Glomerular visceral epithelial cell (primary cell): ENCODE results near the gene PRXL2C.
"Not testable (repeated sequence)": the region's sequence is repeated elsewhere in the genome, so short reads cannot be mapped to it uniquely, and the experiment has no call there.

ENCODE experiments used
- DNase-seq: peaks from one replicate; pipeline ENCODE4 v3.0.0-alpha.2; 2016; ENCODE audit errors: extremely low spot score

Gene PRXL2C

DNA sequence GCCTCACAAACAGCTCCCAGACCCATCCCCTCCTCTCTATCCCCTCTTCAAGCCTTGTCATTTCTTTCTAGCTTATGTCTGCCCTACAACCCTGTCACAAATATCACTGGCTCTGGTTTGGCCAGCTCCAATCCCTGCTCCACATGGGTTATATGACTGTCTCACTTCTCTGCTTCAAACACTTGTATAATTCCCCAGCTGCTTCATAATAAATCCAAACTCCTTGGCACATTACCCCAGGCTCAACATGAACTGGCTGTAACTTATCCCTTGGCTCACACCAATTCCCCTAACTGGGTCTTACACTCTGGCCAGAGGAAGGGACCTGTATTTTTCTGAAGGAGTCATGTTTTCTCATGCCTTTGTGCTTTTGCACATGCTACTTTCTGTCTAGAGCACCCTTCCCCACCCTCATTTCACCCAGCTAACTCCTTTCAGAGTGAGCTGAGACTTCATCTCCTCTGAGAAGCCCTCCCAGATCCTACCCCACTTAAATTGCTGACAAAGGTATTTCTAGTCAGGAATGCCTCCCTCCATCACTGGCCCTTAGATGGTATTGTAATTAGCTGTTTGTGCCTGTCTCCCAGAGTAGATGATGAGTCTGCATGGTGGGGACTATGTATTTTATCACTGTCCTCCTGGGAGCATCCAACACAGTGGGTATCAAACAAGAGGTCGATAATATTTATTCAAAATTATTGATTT, 5.3 kb downstream of the PRXL2C start:
- DNase-seq: no peak

DNA sequence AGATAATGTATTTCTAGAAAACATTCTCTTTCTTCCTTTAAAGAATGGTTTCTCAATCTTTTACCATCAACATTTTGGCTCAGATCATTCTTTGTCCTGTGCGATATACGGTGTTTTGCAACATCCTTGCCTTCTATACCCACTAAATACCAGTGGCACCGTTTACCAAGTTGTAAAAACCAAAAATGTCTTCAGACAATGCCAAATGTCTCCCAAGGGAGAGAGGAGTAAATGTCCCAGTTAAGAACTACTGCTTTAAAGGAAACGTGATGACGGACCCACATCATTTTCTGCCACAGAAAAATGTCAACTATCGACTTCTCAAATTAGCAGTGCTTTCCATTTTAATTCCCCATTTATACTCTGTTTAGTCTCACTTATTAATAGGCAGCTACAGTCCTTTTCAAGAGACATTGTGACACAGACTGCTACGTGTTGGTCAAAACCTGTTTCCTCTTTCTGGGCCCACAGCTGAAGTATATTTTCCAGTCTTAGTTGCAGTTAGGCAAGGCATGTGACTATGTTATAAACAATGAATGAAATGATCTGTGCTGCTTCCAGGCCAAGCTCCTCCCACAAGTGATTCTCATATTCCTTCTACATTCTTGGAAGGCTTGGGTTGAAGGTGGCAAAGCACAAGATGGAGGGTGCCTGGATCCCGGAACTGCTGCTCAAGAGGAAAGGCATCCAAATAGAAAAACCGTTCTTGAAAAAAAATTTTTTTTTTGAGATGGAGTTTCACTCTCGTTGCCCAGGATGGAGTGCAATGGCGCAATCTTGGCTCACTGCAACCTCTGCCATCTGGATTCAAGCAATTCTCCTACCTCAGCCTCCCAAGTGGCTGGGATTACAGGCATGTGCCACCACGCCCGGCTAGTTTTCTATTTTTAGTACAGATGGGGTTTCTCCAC, 8.8 kb downstream of the PRXL2C start:
- DNase-seq: no peak

DNA sequence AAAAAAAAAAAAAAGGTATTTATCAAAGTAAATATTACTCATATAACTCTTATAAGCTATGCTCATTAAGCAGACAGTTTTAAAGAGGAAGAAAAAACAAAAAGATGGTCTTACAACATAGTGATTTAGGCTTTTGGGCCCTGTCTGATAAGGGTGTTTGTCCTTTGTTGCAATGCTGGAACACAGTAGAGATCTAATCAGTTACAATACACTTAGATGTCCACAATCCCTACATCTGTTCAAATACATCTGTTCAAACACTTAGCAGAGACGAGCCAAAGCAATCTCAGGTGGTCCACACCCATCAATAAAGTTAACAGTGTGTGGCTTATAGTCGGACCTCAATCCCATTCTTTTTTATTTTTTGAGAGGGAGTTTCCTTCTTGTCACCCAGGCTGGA, 11.0 kb downstream of the PRXL2C start:
- DNase-seq: no peak

DNA sequence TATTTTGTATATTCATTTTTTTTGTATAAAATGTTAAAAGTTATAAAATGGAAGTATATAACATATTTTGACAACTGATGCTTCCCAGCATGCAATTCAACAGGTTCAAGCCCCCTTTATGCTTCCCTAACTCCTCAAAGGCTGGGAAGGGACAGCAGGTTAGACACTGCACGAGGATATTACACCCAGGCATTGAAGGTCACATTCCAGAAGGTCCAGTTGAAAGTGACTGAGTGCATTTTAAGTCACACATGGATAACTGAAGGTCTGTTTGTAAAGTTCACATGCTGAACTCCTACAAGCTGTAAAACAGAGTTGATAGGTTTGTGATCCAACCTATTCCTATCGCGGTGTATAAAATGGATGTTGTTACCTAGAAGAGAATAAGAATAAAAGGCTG, 13.6 kb downstream of the PRXL2C start:
- no peak for DNase-seq

DNA sequence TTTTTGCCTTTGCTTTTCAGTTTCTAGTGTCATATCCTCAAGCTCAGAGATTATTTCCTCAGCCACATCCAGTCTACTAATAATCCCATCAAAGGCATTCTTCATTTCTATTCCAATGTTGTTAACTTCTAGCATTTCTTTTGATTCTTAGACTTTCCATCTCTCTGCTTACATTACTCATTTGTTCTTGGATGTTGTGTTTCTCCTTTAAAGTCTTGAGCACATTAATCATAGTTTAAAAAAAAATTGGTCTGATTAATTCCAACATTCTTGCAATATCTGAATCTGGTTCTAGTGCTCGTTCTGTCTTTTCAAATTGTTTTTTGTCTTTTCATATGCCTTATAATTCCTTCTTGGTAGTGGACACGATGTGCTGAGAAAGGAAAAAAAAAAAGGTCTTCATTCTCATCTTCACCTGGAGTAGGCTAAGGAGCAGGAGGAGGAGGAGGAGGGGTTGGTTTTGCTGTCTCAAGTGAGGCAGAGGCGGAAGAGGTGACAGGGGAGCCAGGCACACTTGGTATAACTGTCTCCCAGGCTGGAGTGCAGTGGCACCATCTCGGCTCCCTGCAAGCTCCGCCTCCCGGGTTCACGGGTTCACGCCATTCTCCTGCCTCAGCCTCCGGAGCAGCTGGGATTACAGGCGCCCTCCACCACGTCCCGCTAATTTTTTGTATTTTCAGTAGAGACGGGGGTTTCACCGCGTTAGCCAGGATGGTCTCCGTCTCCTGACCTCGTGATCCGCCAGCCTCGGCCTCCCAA, 16.3 kb downstream of the PRXL2C start:
- no peak for DNase-seq

DNA sequence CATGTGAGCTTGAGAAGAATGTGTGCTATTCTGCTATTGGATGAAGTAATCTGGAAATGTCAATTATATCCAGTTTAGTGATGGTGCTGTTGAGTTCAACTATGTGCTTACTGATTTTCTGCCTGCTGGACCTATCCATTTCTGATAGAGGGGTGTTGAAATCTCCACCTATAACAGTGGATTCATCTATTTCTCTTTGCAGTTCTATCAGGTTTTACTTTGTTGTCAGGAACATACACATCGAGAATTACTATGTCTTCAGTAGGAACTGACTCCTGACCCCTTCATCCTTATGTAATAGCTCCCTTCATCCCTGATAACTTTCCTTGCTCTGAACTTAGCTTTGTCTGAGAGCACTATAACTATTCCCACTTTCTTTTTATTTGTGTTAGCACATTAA, 18.7 kb downstream of the PRXL2C start:
- no peak for DNase-seq

DNA sequence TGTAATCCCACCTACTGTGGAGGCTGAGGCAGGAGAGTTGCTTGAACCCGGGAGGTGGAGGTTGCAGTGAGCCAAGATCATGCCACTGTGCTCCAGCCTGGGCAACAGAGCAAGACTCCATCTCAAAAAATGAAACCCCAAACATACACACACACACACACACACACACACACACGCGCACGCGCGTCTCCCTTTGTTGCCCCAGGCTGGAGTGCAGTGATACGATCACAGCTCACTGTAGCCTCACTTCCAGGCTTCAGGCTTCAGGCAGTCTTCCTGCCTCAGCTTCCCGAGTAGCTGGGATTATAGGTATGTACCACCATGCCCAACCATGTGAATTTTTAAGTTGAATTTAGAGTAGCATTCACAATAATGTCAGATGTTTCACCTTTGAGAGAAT, 21.5 kb downstream of the PRXL2C start:
- DNase-seq: not testable (repeated sequence)

DNA sequence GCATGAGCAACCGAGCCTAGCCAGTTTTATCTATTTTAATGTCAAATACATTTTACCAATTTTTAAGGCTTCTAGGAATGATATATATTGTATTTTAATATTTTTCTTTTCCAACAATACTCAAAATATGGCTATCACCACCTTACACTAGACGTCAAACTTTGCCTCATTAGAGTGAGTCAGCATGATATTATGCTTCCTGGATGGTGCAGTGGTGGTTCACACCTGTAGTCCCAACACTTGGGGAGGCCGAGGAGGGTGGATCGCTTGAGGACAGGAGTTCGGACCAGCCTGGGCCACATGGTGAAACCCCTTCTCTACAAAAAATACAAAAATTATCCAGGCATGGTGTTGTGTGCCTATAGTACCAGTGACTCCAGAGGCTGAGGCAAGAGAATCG, 28.2 kb downstream of the PRXL2C start:
- no peak for DNase-seq

DNA sequence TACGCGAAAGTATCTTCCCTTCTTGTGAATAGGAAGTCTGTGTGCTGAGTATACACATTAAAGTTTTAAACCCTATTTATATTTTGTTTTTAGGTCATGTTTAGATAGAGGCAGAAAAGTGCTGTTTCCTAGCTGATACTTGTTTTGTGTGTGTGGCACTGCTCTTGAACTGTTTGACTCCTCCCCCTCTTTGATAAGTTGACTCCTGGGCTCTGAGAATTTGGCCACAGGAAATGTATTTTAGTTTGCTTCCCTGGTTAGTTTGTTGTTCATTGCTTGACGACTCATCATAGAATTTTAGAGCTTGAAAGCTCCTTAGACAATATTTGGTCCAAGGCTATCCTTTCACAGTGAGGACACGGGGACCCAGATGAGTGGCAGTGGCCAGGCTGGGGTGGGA, 33.5 kb downstream of the PRXL2C start:
- no peak for DNase-seq

DNA sequence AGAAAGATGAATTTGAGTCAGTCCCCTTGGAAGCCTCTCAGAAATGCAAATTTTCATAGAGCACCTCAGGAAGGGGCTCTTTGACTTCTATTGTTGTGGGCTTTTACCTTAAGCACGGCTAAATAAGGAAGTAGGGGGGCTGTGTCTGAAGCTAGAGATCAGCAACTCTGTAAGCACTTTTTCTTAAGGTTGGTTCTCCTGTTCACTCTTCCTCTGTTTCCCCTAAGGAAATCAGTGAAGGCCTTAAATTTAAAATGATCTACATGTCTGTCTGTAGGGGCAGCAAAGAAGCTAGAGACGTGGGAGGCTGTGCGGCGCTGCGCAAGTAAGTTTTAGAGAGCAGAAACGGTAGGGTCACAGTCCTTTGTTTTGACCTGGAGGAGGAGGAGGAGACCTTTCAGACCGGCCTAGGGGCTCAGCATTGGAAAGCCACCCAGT, 34.3 kb downstream of the PRXL2C start:
- no peak for DNase-seq

DNA sequence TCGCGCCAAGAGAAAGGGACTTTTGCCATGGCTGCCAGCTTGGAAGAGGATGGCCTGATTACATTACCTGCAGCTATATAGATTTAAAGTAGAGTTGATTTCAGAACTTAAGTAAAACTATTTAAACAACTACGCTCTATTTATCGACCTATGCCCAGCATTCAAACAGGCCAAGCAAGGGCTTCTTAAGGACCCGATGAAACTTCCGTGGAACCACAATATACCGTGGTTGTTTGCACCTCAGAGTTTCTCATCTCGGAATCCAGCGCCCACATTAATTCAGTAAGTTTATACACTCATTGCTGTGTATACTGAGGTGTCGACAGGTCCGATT, 35.0 kb downstream of the PRXL2C start:
- no peak for DNase-seq

DNA sequence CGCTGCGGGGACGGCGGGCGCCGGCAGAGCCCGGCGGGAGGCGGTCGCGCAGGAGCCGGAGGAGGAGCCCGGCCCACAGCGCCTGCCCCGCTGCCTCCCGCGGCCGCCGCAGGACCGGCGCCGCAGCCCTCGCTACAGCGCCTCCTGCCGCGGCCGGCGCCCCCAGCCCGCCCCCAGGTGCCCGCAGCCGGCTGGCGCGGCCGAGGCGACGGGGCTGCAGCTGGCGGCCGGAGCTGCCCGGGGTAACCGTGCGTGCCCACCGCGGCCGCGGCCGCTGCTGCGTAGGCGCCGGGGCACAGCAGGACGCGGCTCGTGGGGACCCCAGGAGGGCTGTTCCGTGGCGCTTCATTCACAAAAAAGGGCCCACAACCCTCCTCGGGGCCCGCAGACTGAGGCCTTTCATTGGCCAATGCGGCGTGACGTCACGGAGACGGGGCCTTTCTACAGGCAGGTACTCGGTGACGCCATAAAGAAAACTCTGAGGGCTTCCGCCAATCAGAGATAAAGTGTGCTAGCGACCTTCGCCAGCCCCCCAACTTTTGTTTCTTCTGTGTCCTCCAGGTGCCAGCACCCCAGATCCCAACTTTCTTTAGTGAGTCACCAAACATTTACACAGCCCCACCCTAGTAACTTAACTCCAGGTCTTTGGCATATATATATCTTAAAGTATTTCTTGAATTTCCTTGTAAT, 35.5 kb downstream of the PRXL2C start, which contains the start of gene CDC14B:
CDC14B (minus strand) TSS at position 353 of the 690 bp plus-strand sequence. CDS start 465 bp downstream, outside the sequence.
- peak; percentile 90 for DNase-seq

DNA sequence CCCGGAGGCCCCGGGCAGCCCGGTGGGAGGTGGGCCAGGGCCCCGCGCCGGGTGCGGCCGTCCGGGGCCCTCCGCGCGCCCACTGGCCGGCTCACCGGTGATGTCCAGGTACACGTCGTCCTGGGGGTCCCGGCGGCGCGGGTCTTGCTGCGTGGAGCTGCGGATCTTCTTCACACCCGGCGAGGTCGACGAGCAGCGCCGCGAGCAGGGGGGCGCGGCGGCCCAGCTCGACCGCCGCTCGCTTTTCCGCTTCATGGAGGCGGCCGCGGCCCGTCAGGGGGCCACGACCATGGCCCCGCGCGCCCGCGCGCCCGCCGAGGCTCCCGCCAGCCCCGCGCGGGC, 36.0 kb downstream of the PRXL2C start:
- no peak for DNase-seq

DNA sequence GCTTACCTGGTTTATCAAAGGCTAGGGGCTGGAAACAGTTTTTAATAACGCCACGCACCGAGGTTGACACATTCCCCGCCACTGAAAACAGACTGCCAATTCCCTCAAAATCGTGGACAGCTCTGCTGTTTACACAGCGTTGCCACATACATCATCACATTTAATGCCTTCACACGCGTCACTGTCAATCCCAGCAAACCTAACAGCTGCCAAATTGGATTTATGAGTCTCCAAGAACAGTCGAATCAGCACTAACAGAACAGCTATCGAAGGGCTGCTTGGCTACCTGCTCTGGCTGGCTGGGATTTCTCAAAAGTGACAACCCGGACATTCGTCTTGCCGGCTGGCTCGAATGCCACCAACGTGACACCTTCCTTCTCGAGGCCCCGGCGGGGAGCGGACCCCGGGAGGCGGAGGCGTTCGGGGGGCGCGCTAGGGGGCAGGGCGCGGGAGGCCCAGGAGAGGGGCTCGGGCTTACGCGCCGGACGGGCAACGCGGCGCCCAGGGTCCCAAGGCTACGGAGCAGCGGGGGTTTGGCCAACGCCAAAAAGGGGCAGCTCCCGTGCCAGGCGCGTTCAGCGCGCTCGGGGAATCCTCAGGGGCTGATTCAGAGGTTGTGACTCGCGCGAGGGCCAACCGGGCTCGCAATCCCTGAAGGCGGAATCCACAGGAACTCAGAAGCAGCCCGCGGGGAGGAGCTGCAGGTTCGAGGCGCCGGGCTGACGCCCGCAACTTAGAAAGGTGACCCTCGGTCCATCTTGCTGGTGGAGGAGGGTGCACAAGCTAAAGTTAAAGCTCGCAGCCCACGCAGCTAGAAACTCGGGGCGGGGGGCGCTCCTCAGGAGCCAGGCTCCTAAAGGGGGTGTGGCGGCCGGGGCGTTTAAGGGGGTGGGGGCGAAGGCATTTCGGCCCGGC, 36.7 kb downstream of the PRXL2C start:
- DNase-seq: peak; percentile 58

DNA sequence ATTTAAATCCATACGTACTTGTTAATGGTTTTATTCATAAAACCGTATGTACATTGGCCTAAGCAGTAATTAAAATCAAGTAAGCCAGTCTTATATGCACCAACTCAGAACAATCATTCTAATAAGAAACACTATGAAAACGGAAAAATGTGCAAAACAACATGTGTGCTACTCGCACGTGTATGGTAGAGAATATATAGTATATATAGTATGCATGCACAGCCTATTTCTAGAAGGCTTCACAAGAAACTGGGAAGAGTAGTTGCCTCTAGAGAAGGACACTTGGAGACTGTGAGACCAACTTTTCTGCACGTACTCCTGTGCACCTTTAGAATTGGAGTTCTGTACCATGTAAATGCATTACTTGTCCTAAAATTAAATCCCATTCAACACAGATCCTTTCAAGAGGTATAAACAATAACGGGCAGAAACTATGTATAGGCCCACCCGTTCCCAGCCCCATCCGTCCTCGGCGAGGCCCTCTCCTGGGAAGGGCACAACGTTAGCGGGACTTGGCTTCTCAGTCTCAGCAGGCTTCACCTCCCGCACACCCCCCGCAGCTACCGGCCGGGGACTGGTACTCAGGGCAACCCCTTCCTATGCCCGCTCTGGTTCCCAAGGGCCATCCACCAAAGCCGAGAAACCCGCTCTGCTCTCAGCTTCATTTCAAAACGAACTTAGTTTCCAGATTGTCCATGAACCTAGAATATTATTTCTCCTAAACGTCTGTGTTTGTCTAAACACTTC, 37.5 kb downstream of the PRXL2C start:
- no peak for DNase-seq

DNA sequence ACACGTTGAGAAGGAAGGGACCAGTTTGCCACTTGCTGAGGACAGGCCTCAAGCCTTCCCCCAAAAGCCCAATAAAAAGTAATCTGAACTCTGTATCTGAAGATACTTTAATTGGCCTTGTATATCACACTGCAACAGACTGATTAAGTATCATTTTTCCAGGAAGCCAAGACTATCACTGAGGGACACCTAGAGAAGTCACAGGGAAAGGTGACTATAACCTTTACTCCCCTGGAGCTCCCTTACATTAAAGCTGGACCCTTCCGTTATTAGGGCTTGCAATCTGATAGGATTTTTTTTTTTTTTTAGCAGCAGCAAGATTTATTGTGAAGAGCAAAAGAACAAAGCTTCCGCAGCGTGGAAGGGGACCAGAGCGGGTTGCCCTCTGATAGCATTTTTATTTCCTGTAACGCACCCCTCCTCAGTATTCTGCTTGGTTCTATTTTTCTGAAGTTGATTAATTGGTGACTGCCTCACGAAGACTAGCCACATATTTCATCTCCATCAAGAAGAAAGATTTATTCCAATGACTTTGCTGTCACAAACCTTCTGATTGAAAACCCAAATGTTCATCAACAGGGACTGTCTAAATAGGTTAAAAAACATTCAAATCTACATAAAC, 38.2 kb downstream of the PRXL2C start:
- DNase-seq: no peak

DNA sequence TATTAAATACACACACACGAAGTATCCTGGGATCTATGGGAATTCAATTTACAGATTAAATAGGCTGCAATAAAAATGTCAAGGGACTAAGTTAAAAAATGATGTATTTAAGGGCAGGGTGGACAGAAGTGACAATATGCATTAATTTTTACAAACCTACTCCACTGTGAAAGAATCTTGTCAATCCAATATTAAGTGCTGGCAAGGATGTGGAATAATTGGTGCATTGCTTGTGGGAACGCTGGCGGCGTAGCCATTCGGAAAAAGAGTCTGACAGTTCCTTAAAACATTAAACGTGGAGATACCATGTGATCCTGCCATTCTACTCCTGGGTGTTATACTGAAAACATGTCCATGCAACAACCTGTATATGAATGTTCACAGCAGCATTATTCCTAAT, 39.7 kb downstream of the PRXL2C start:
- DNase-seq: no peak

DNA sequence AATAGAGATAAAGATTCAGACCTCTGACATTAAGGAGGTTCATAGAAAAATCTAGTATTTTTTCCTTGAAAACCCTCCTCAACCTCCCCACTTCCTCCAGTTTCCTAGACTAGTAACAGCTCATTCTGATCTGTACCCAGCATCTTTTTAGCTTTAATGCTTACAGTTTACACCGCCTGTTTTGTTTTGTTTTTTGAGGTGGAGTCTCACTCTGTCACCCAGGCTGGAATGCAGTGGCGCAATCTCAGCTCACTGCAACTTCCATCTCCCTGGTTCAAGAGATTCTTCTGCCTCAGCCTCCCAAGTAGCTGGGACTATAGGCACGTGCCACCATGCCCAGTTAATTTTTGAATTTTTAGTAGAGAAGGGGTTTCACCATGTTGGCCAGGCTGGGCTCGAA, 40.5 kb downstream of the PRXL2C start:
- not testable (repeated sequence) for DNase-seq

DNA sequence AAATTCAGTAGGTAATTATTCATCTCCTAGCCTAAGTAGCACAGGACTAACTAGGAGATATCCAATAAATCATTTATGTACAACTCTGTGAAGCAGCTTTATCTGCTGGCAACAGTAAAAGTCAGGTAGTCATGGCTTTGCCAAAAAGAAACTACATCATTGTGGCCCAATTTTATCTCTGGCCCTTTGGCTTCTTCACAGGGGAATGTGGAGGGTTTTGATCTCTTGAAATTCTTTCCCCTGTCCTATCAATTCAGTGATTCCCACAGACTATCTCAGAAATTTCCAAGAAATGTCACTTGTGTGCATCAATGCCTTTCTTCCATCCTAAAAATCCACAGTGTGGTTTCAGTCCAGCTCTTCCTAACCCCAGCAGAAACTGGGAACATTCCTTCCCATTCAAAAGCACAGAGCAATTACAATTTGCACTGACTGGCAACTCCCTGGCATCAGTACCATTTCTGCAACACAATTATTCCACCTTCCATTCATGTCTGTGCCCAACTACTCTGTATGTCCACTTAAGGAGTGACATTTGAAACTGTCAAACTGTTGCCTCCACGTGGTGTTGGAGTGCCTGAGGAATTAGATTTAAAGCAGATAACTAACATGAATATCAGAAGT, 42.0 kb downstream of the PRXL2C start:
- no peak for DNase-seq
